Measurements from ENCODE around the gene EIF5B.

Gene EIF5B

DNA sequence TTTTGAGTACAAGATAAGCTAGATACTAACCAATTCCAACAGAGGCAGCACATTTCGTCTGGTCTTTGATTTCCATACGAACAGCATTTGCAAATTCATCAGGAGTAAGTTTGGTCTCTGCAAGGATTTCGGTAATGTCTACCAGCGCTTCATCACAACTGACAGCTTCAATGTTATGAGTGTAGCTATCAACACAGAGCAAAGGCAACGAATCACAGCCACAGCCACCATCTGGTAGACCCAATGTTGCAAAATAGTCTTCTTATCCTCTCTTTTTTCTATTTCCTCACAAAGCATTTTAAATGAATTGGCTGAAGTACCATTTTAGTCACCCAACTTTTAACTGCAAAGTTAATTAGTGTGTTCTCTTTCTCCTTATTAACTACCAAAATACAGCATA is 84.3 kb downstream of the EIF5B start:
- Histone ChIP-seq H3K4me2 (ENCODE audit: insufficient read depth, low read length, poor library complexity, severe bottlenecking) (no peak overlapping the region), H3K9me3 (replicated peaks in 1 of 2; ENCODE audit: control insufficient read depth in 2 of 2, insufficient read depth in 1 of 2, low read depth in 1 of 2, low read length in 2 of 2) (no peaks in the 10 kb centered on the region), H4K91ac (ENCODE audit: low read depth, low read length, poor library complexity) (no peak overlapping the region), H2BK15ac (ENCODE audit: low read length) (no peak overlapping the region), H2AK5ac (ENCODE audit: low read depth, low read length) (no peak overlapping the region), H4K8ac (ENCODE audit: low read depth, low read length) (no peak overlapping the region), H3K4me3 (ENCODE audit: low read length in 2 of 2) (no peak overlapping the region), H3K79me1 (ENCODE audit: low read depth, low read length) (no peaks in the 10 kb centered on the region), H2BK120ac (ENCODE audit: low read depth, low read length) (no peak overlapping the region), H3K4ac (ENCODE audit: low read length) (no peak overlapping the region), H3K4me1 (ENCODE audit: control insufficient read depth in 2 of 2, insufficient read depth in 1 of 2, low read depth in 1 of 2, low read length in 2 of 2) (no peaks in the 10 kb centered on the region), H3K36me3 (replicated peaks in 1 of 2; ENCODE audit: control insufficient read depth in 2 of 2, insufficient read depth in 2 of 2, low read length in 2 of 2) (peaks cover 14 to 98% of the 10 kb centered on the region in 2 donors), H3K27ac (replicated peaks; ENCODE audit: low read length) (no peak overlapping the region), H3K9ac (ENCODE audit: low read depth, low read length, poor library complexity) (no peak overlapping the region), H2BK5ac (ENCODE audit: low read length) (no peak overlapping the region), H3K14ac (ENCODE audit: low read length) (no peak overlapping the region), H3K27me3 (ENCODE audit: control insufficient read depth in 3 of 3, insufficient read depth in 3 of 3, low read depth in 1 of 3, low read length in 3 of 3) (no peaks in the 10 kb centered on the region), H2AFZ (ENCODE audit: low read length) (no peak overlapping the region), H3K23ac (ENCODE audit: low read depth, low read length, poor library complexity) (no peak overlapping the region), H3K18ac (ENCODE audit: low read length) (no peak overlapping the region), H2BK12ac (ENCODE audit: low read length) (no peak overlapping the region)
- DNase-seq (ENCODE audit: low spot score) = no peak
- no CpG with 5 or more reads among the region's 5 CpGs for WGBS, 2 donors (ENCODE audit: extremely low coverage in 2 of 2, insufficient read length in 2 of 2, insufficient replicate concordance in 1 of 2)

DNA sequence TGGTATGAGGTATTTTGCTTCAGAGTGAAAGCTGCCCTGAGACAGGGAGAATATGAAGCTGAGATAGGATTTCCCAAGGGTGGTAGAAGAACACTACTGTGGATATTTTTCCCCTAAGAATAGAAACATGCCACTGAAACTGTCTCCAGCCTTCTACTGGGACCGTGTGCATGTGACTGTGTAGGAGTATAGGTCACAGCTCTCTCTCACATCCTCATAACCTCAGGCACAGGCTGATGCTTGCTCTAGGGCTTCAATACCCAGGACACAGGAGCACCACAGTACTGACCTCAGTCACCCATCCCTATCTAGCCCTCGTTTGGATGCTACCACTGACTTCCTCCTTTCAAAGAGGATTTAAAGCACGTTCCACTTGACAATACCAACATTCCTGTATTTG is 85.4 kb downstream of the EIF5B start:
- Histone ChIP-seq H3K9me3 (replicated peaks in 1 of 2; ENCODE audit: control insufficient read depth in 2 of 2, insufficient read depth in 1 of 2, low read depth in 1 of 2, low read length in 2 of 2) (no peaks in the 10 kb centered on the region), H3K4me2 (ENCODE audit: insufficient read depth, low read length, poor library complexity, severe bottlenecking) (no peak overlapping the region), H2AFZ (ENCODE audit: low read length) (no peak overlapping the region), H3K79me1 (ENCODE audit: low read depth, low read length) (no peaks in the 10 kb centered on the region), H2BK120ac (ENCODE audit: low read depth, low read length) (no peak overlapping the region), H2BK15ac (ENCODE audit: low read length) (no peak overlapping the region), H3K14ac (ENCODE audit: low read length) (no peak overlapping the region), H3K4ac (ENCODE audit: low read length) (no peak overlapping the region), H3K27me3 (ENCODE audit: control insufficient read depth in 3 of 3, insufficient read depth in 3 of 3, low read depth in 1 of 3, low read length in 3 of 3) (no peaks in the 10 kb centered on the region), H4K91ac (ENCODE audit: low read depth, low read length, poor library complexity) (no peak overlapping the region), H2AK5ac (ENCODE audit: low read depth, low read length) (no peak overlapping the region), H3K23ac (ENCODE audit: low read depth, low read length, poor library complexity) (no peak overlapping the region), H3K27ac (replicated peaks; ENCODE audit: low read length) (no peak overlapping the region), H3K4me3 (ENCODE audit: low read length in 2 of 2) (no peak overlapping the region), H2BK5ac (ENCODE audit: low read length) (no peak overlapping the region), H4K8ac (ENCODE audit: low read depth, low read length) (no peak overlapping the region), H3K9ac (ENCODE audit: low read depth, low read length, poor library complexity) (no peak overlapping the region), H3K4me1 (ENCODE audit: control insufficient read depth in 2 of 2, insufficient read depth in 1 of 2, low read depth in 1 of 2, low read length in 2 of 2) (no peaks in the 10 kb centered on the region), H2BK12ac (ENCODE audit: low read length) (no peak overlapping the region), H3K18ac (ENCODE audit: low read length) (no peak overlapping the region), H3K36me3 (replicated peaks in 1 of 2; ENCODE audit: control insufficient read depth in 2 of 2, insufficient read depth in 2 of 2, low read length in 2 of 2) (peaks cover 10 to 99% of the 10 kb centered on the region in 2 donors)
- no peak for DNase-seq (ENCODE audit: low spot score)
- WGBS, 2 donors (ENCODE audit: extremely low coverage in 2 of 2, insufficient read length in 2 of 2, insufficient replicate concordance in 1 of 2) = no CpG with 5 or more reads among the region's 3 CpGs

- Histone ChIP-seq H4K8ac (ENCODE audit: low read depth, low read length) (no peak overlapping the region), H3K27me3 (ENCODE audit: control insufficient read depth in 3 of 3, insufficient read depth in 3 of 3, low read depth in 1 of 3, low read length in 3 of 3) (no peaks in the 10 kb centered on the region), H3K4me1 (ENCODE audit: control insufficient read depth in 2 of 2, insufficient read depth in 1 of 2, low read depth in 1 of 2, low read length in 2 of 2) (no peaks in the 10 kb centered on the region), H3K9me3 (replicated peaks in 1 of 2; ENCODE audit: control insufficient read depth in 2 of 2, insufficient read depth in 1 of 2, low read depth in 1 of 2, low read length in 2 of 2) (no peaks in the 10 kb centered on the region), H3K4me2 (ENCODE audit: insufficient read depth, low read length, poor library complexity, severe bottlenecking) (no peak overlapping the region), H3K4ac (ENCODE audit: low read length) (no peak overlapping the region), H3K79me1 (ENCODE audit: low read depth, low read length) (no peaks in the 10 kb centered on the region), H3K9ac (ENCODE audit: low read depth, low read length, poor library complexity) (no peak overlapping the region), H2AK5ac (ENCODE audit: low read depth, low read length) (no peak overlapping the region), H2AFZ (ENCODE audit: low read length) (no peak overlapping the region), H3K27ac (replicated peaks; ENCODE audit: low read length) (no peak overlapping the region), H3K4me3 (ENCODE audit: low read length in 2 of 2) (no peak overlapping the region), H2BK15ac (ENCODE audit: low read length) (no peak overlapping the region), H2BK12ac (ENCODE audit: low read length) (no peak overlapping the region), H3K14ac (ENCODE audit: low read length) (no peak overlapping the region), H4K91ac (ENCODE audit: low read depth, low read length, poor library complexity) (no peak overlapping the region), H2BK5ac (ENCODE audit: low read length) (no peak overlapping the region), H2BK120ac (ENCODE audit: low read depth, low read length) (no peak overlapping the region), H3K18ac (ENCODE audit: low read length) (no peak overlapping the region), H3K36me3 (replicated peaks in 1 of 2; ENCODE audit: control insufficient read depth in 2 of 2, insufficient read depth in 2 of 2, low read length in 2 of 2) (peaks cover 13 to 98% of the 10 kb centered on the region in 2 donors), H3K23ac (ENCODE audit: low read depth, low read length, poor library complexity) (no peak overlapping the region)
- DNase-seq (ENCODE audit: low spot score) = no peak
Observed at GRCh38 chr2:99424371-99424770, 87.2 kb downstream of the EIF5B start.

DNA sequence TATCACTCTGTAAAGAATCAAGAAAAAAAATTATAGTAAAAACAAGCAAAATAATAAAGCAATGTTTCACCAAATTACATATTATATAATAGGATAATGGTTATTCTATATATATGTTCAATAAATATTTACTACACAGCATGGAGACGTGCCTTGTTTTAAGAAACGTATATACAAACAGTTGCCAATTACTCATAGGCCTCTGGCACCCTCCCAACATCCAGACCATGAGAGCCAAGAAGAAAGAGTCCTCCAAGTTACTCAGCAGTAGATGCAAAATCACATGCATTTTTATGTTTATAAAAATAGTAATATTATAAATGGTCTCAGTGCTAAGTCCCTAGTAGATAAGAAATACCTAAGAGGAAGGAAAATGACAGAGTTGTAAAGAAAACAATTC is 87.8 kb downstream of the EIF5B start:
- no peak overlapping the region for H3K9ac ChIP-seq (ENCODE audit: low read depth, low read length, poor library complexity)
- H2BK15ac ChIP-seq (ENCODE audit: low read length) = no peak overlapping the region
- H4K91ac ChIP-seq (ENCODE audit: low read depth, low read length, poor library complexity) = no peak overlapping the region
- no peaks in the 10 kb centered on the region for H3K27me3 ChIP-seq (ENCODE audit: control insufficient read depth in 3 of 3, insufficient read depth in 3 of 3, low read depth in 1 of 3, low read length in 3 of 3)
- no peaks in the 10 kb centered on the region for H3K4me1 ChIP-seq (ENCODE audit: control insufficient read depth in 2 of 2, insufficient read depth in 1 of 2, low read depth in 1 of 2, low read length in 2 of 2)
- H2AFZ ChIP-seq (ENCODE audit: low read length) = no peak overlapping the region
- H2AK5ac ChIP-seq (ENCODE audit: low read depth, low read length) = no peak overlapping the region
- H2BK120ac ChIP-seq (ENCODE audit: low read depth, low read length) = no peak overlapping the region
- no peaks in the 10 kb centered on the region for H3K79me1 ChIP-seq (ENCODE audit: low read depth, low read length)
- H3K14ac ChIP-seq (ENCODE audit: low read length) = no peak overlapping the region
- no peaks in the 10 kb centered on the region for H3K9me3 ChIP-seq (replicated peaks in 1 of 2; ENCODE audit: control insufficient read depth in 2 of 2, insufficient read depth in 1 of 2, low read depth in 1 of 2, low read length in 2 of 2)
- no peak overlapping the region for H3K23ac ChIP-seq (ENCODE audit: low read depth, low read length, poor library complexity)
- H3K4me2 ChIP-seq (ENCODE audit: insufficient read depth, low read length, poor library complexity, severe bottlenecking) = no peak overlapping the region
- H4K8ac ChIP-seq (ENCODE audit: low read depth, low read length) = no peak overlapping the region
- no peak overlapping the region for H3K4ac ChIP-seq (ENCODE audit: low read length)
- H3K18ac ChIP-seq (ENCODE audit: low read length) = no peak overlapping the region
- H2BK5ac ChIP-seq (ENCODE audit: low read length) = no peak overlapping the region
- H2BK12ac ChIP-seq (ENCODE audit: low read length) = no peak overlapping the region
- no peak overlapping the region for H3K27ac ChIP-seq (replicated peaks; ENCODE audit: low read length)
- peaks cover 12 to 98% of the 10 kb centered on the region in 2 donors for H3K36me3 ChIP-seq (replicated peaks in 1 of 2; ENCODE audit: control insufficient read depth in 2 of 2, insufficient read depth in 2 of 2, low read length in 2 of 2)
- no peak for DNase-seq (ENCODE audit: low spot score)
- no CpG with 5 or more reads among the region's 2 CpGs for WGBS, 2 donors (ENCODE audit: extremely low coverage in 2 of 2, insufficient read length in 2 of 2, insufficient replicate concordance in 1 of 2)
- no peak overlapping the region for H3K4me3 ChIP-seq (ENCODE audit: low read length in 2 of 2)

All from neuronal stem cell (in vitro differentiated cells).